ENCODE measurements around the gene ZNF207. TPM values are rescaled to one million over a fixed set of nuclear protein-coding genes. Genes with fewer than 3 reads are reported as not detected.
"Not testable (repeated sequence)": the region's sequence is repeated elsewhere in the genome, so short reads cannot be mapped to it uniquely, and the experiment has no call there.

The ZNF207 gene
- total RNA-seq, 2 donors from 2014 or later: 65.6 to 68.9 TPM

GRCh38 chr17:32318071-32318470 lies 31.9 kb upstream of the ZNF207 start:
- Histone ChIP-seq H3K4me1 (no peaks in the 10 kb centered on the region), H3K9me3 (no peaks in the 10 kb centered on the region), H3K27me3 (no peaks in the 10 kb centered on the region), H3K36me3 (no peaks in the 10 kb centered on the region), H3K4me3 (no peak overlapping the region), H3K27ac (no peak overlapping the region)
- no peak for TF ChIP-seq CTCF (IDR thresholded peaks at IDR 0.05)
- DNase-seq (ENCODE audit: low spot score): no peak

- Histone ChIP-seq H3K36me3 (no peaks in the 10 kb centered on the region), H3K4me1 (no peaks in the 10 kb centered on the region), H3K27ac (no peak overlapping the region), H3K9me3 (no peaks in the 10 kb centered on the region), H3K27me3 (no peaks in the 10 kb centered on the region), H3K4me3 (no peak overlapping the region)
- peak; percentile 92 to 95 for TF ChIP-seq CTCF (IDR thresholded peaks at IDR 0.05)
- peak; percentile 73 for DNase-seq (ENCODE audit: low spot score)
Observed at GRCh38 chr17:32319548-32319905, 30.4 kb upstream of the ZNF207 start.

- not testable (repeated sequence) for H3K4me3 ChIP-seq; H3K27ac ChIP-seq; H3K27me3 ChIP-seq; DNase-seq (ENCODE audit: low spot score); H3K9me3 ChIP-seq; H3K36me3 ChIP-seq; H3K4me1 ChIP-seq
Observed at GRCh38 chr17:32320080-32320479, 29.9 kb upstream of the ZNF207 start.

- no peak overlapping the region for H3K27ac ChIP-seq
- H3K36me3 ChIP-seq: no peaks in the 10 kb centered on the region
- H3K9me3 ChIP-seq: no peaks in the 10 kb centered on the region
- no peak for DNase-seq (ENCODE audit: low spot score)
- H3K4me1 ChIP-seq: no peaks in the 10 kb centered on the region
- no peak overlapping the region for H3K4me3 ChIP-seq
- H3K27me3 ChIP-seq: no peaks in the 10 kb centered on the region
- TF ChIP-seq CTCF (IDR thresholded peaks at IDR 0.05): no peak
Observed at GRCh38 chr17:32320847-32321246, 29.1 kb upstream of the ZNF207 start.

- no peak for DNase-seq (ENCODE audit: low spot score)
- Histone ChIP-seq H3K9me3 (no peaks in the 10 kb centered on the region), H3K27me3 (no peaks in the 10 kb centered on the region), H3K27ac (no peak overlapping the region), H3K36me3 (no peaks in the 10 kb centered on the region), H3K4me3 (no peak overlapping the region), H3K4me1 (no peaks in the 10 kb centered on the region)
- TF ChIP-seq CTCF (IDR thresholded peaks at IDR 0.05): no peak
Observed at GRCh38 chr17:32323046-32323445, 26.9 kb upstream of the ZNF207 start.

GRCh38 chr17:32323811-32324491 lies 26.0 kb upstream of the ZNF207 start:
- Histone ChIP-seq H3K27ac (no peak overlapping the region), H3K27me3 (no peaks in the 10 kb centered on the region), H3K9me3 (no peaks in the 10 kb centered on the region), H3K4me3 (peak overlapping the region in 1 of 2 donors; percentile 2), H3K36me3 (no peaks in the 10 kb centered on the region), H3K4me1 (no peaks in the 10 kb centered on the region)
- DNase-seq (ENCODE audit: low spot score): no peak
- no peak for TF ChIP-seq CTCF (IDR thresholded peaks at IDR 0.05)
